Caco-2 (cell line): Measurements from ENCODE around the gene EBF3. TPM values are rescaled to one million over a fixed set of nuclear protein-coding genes. Genes with fewer than 3 reads are reported as not detected.

Source experiments
- BruUV-seq: library from RNA; stranded (reverse); fragments of 400-500 nt; replicated peaks from 2 replicates; lab custom pipeline; 2021; lab: Mats Ljungman, UMichigan
- CTCF ChIA-PET: fragments of 300-600 bp; sonication (Branson Sonifier 250); formaldehyde crosslinking; loops from one replicate; lab custom pipeline; 2022; ENCODE audit warnings: antibody characterized with exemption; lab: Charles Lee
- POLR2A ChIA-PET: fragments of 300-600 bp; sonication (Branson Sonifier 250); formaldehyde crosslinking; loops from one replicate; lab custom pipeline; 2022; ENCODE audit warnings: antibody characterized with exemption; lab: Charles Lee
- DNase-seq, 2 experiments: peaks; one replicate each; pipeline versions ENCODE4 v3.0.0 to v3.0.0-alpha.2; 2020 to 2022
- H3K27me3 ChIP-seq: replicated peaks from 2 replicates; pipeline ENCODE4 v1.6.0; 2011; ENCODE audit warnings: low read length; ENCODE audit not compliant: control insufficient read depth, insufficient read depth
- H3K36me3 ChIP-seq: 2 replicates; pipeline ENCODE4 v1.5.1; 2011; ENCODE audit warnings: low read length; ENCODE audit not compliant: control insufficient read depth, insufficient read depth
- H3K4me1 ChIP-seq: fragments of 250-450 bp; sonication (Bioruptor Pico); 2 replicates; pipeline ENCODE4 v1.5.1; 2020; ENCODE audit warnings: mild to moderate bottlenecking
- H3K4me3 ChIP-seq: 2 replicates; pipeline ENCODE4 v1.5.1; 2011; ENCODE audit warnings: low read depth, mild to moderate bottlenecking, control low read depth, low read length
- H3K9me3 ChIP-seq: fragments of 250-450 bp; sonication (Bioruptor Pico); 2 replicates; pipeline ENCODE4 v1.5.1; 2020; ENCODE audit warnings: mild to moderate bottlenecking, moderate library complexity
- H3K27ac Mint-ChIP-seq: one replicate; pipeline ENCODE4 v1.8.0; 2022; ENCODE audit warnings: mixed read lengths; ENCODE audit not compliant: unreplicated experiment
- H3K27me3 Mint-ChIP-seq: one replicate; pipeline ENCODE4 v1.8.0; 2022; ENCODE audit warnings: mixed read lengths; ENCODE audit not compliant: insufficient read depth, unreplicated experiment
- H3K36me3 Mint-ChIP-seq: one replicate; pipeline ENCODE4 v1.8.0; 2022; ENCODE audit warnings: mild to moderate bottlenecking, mixed read lengths; ENCODE audit not compliant: insufficient read depth, unreplicated experiment
- H3K4me1 Mint-ChIP-seq: one replicate; pipeline ENCODE4 v1.8.0; 2022; ENCODE audit warnings: low read depth, mixed read lengths; ENCODE audit not compliant: unreplicated experiment
- H3K4me3 Mint-ChIP-seq: one replicate; pipeline ENCODE4 v1.8.0; 2022; ENCODE audit warnings: mild to moderate bottlenecking, moderate library complexity, mixed read lengths; ENCODE audit not compliant: unreplicated experiment
- H3K9me3 Mint-ChIP-seq: one replicate; pipeline ENCODE4 v1.8.0; 2022; ENCODE audit warnings: mixed read lengths; ENCODE audit not compliant: unreplicated experiment
- intact Hi-C: fragments of 100-400 bp; cut with micrococcal nuclease; formaldehyde crosslinking; loops from one replicate; pipeline ENCODE4 v1.10.0; 2022; ENCODE audit not compliant: unreplicated experiment
- total RNA-seq: library from RNA; stranded (reverse); gene quantifications from 2 replicates; pipeline ENCODE4 v1.2.3, GENCODE V29; 2022
- TF ChIP-seq, protein P1 (sequence below), 2 experiments: fragments of 200-600 bp in 1 of 2; IDR thresholded peaks; 1 replicate in 1 of 2; 2 replicates in 1 of 2; pipeline versions ENCODE4 v1.5.1 to v1.8.0; 2011 to 2022; ENCODE audit warnings: antibody characterized with exemption in 1 of 2, control low read depth in 1 of 2, inconsistent platforms in 1 of 2, low read depth in 1 of 2, low read length in 1 of 2, mild to moderate bottlenecking in 1 of 2, moderate library complexity in 1 of 2; ENCODE audit not compliant: insufficient read depth in 1 of 2, severe bottlenecking in 1 of 2, unreplicated experiment in 1 of 2

EBF3 gene
- total RNA-seq, 1 experiment from 2014 or later: 0.79 TPM

DNA sequence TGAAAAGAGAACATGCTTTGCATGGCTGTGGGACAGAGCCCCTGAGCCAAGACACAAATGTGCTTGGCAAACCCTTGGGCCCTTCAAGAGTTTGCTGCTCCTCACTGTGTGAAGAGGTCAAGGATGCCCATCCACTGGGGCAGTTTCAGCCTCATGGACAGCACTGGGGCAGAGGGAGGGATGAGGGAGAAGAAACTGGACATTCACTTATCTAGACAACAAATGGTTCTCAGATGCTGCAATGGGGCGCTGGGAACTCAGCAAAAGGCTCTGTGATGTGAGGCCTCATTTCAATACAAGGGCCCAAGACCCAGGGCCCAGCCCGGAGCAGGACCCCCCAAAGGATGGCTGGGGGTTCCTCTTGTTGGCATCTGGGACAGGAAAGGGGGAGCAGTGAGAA is 49.1 kb downstream of the EBF3 start:
- intact Hi-C loops: no loop called here
- Histone ChIP-seq H3K4me3 (no peak overlapping the region), H3K4me1 (no peaks in the 10 kb centered on the region), H3K27me3 (no peaks in the 10 kb centered on the region), H3K9me3 (no peaks in the 10 kb centered on the region), H3K36me3 (no peaks in the 10 kb centered on the region)
- no peak for DNase-seq
- peaks cover 3% of the 10 kb centered on the region for H3K27me3 Mint-ChIP-seq
- CTCF ChIA-PET: no interaction called here
- POLR2A ChIA-PET: no interaction called here
- no peaks in the 10 kb centered on the region for H3K36me3 Mint-ChIP-seq
- no peaks in the 10 kb centered on the region for H3K9me3 Mint-ChIP-seq
- H3K4me3 Mint-ChIP-seq: no peak overlapping the region
- TF ChIP-seq, protein P1, sequence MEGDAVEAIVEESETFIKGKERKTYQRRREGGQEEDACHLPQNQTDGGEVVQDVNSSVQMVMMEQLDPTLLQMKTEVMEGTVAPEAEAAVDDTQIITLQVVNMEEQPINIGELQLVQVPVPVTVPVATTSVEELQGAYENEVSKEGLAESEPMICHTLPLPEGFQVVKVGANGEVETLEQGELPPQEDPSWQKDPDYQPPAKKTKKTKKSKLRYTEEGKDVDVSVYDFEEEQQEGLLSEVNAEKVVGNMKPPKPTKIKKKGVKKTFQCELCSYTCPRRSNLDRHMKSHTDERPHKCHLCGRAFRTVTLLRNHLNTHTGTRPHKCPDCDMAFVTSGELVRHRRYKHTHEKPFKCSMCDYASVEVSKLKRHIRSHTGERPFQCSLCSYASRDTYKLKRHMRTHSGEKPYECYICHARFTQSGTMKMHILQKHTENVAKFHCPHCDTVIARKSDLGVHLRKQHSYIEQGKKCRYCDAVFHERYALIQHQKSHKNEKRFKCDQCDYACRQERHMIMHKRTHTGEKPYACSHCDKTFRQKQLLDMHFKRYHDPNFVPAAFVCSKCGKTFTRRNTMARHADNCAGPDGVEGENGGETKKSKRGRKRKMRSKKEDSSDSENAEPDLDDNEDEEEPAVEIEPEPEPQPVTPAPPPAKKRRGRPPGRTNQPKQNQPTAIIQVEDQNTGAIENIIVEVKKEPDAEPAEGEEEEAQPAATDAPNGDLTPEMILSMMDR (IDR thresholded peaks at IDR 0.05; ENCODE audit: insufficient read depth in 1 of 2, low read depth in 1 of 2, low read length in 1 of 2, severe bottlenecking in 1 of 2, unreplicated experiment in 1 of 2): no peak
- no peak overlapping the region for H3K27ac Mint-ChIP-seq
- H3K4me1 Mint-ChIP-seq: no peaks in the 10 kb centered on the region
- BruUV-seq: no TSS peak

DNA sequence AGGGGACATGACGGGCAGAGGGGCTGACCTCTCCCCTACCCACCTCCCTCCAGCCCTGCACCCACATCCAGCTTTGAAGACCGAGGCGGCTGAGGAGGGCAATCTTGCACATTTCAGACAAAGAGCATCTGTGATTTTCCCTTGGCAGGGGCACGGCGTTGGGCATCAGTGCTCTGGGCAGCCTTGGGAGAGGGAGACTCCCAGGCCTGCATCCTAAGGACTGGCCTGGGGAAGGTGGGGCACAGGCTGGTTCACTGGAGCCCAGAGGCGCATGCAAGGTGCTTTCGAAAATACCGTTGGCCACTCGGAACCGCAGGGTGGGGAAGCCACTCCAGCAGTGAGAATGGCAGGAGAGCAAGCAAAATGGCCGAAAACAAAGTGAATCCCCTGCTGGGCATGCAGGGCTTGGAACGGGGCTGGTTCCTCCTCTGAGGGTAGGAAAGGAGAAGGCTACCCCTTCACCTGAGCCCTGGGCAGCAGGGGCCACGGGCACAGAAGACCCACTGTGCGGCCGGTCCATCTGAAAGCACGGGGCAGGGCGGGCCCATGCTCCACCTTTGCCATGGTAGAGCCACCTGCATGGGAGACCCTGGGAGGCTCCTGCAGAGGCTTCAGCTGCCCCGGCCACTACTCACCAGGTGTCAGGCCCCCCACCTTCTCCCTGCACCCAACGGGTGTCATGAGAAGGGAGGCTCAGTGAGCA is 49.8 kb downstream of the EBF3 start:
- ChIA-PET CTCF (no interaction called here), POLR2A (no interaction called here)
- Mint-ChIP-seq H3K4me3 (no peak overlapping the region), H3K9me3 (no peaks in the 10 kb centered on the region), H3K27me3 (peaks cover 3% of the 10 kb centered on the region), H3K27ac (no peak overlapping the region), H3K36me3 (no peaks in the 10 kb centered on the region), H3K4me1 (no peaks in the 10 kb centered on the region)
- no peaks in the 10 kb centered on the region for H3K4me1 ChIP-seq
- BruUV-seq: no TSS peak
- H3K4me3 ChIP-seq: no peak overlapping the region
- no peaks in the 10 kb centered on the region for H3K9me3 ChIP-seq
- intact Hi-C loops: no loop called here
- TF ChIP-seq, protein P1 (IDR thresholded peaks at IDR 0.05; ENCODE audit: insufficient read depth in 1 of 2, low read depth in 1 of 2, low read length in 1 of 2, severe bottlenecking in 1 of 2, unreplicated experiment in 1 of 2): no peak
- no peaks in the 10 kb centered on the region for H3K36me3 ChIP-seq
- no peaks in the 10 kb centered on the region for H3K27me3 ChIP-seq
- no peak for DNase-seq

DNA sequence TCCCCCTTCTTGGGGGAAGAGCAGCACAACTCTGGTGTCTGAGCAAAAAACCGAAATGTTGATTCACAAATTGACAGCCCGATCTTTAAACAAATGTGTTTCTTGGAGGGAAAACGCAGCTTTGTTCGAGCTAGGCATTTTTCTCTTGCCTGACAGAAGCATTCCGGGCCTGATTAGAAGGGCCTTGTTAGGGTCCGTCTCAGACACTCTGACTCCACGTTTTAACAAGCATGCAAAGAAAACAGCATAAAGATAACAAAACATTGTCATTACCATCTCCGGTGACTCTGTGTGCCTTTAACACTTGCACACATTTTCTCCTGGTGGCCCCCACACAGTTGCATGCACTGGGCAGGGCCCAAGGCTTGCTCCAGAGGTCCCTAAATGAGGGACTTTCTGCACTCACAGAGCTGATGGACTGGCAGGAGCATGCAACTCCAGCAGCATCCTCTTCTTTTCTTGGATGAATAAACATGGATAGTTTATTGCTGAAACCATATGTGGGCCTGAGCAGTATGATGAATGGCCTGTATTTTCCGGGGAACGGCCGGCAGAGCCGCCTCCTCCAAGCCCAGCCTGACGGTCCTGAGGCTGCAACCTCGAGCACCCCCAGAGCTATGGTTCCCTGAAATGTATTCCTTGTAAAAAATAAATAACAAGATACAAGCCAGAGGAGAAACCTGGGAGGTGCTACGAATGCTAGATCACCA is 50.9 kb downstream of the EBF3 start:
- BruUV-seq: no TSS peak
- POLR2A ChIA-PET: no interaction called here
- H3K4me1 Mint-ChIP-seq: no peaks in the 10 kb centered on the region
- no peak overlapping the region for H3K27ac Mint-ChIP-seq
- intact Hi-C loops: no loop called here
- Histone ChIP-seq H3K9me3 (no peaks in the 10 kb centered on the region), H3K36me3 (no peaks in the 10 kb centered on the region), H3K4me3 (no peak overlapping the region), H3K27me3 (no peaks in the 10 kb centered on the region), H3K4me1 (no peaks in the 10 kb centered on the region)
- no peaks in the 10 kb centered on the region for H3K36me3 Mint-ChIP-seq
- no peak overlapping the region for H3K4me3 Mint-ChIP-seq
- H3K9me3 Mint-ChIP-seq: no peaks in the 10 kb centered on the region
- H3K27me3 Mint-ChIP-seq: peaks cover 3% of the 10 kb centered on the region
- DNase-seq: no peak
- CTCF ChIA-PET: no interaction called here
- TF ChIP-seq, protein P1 (IDR thresholded peaks at IDR 0.05; ENCODE audit: insufficient read depth in 1 of 2, low read depth in 1 of 2, low read length in 1 of 2, severe bottlenecking in 1 of 2, unreplicated experiment in 1 of 2): no peak
